Measurements from ENCODE around the gene NCOR2. TPM values are rescaled to one million over a fixed set of nuclear protein-coding genes. Genes with fewer than 3 reads are reported as not detected.

NCOR2 gene
- total RNA-seq, 4 donors from 2014 or later: 72.1 to 460 (median 119) TPM

DNA sequence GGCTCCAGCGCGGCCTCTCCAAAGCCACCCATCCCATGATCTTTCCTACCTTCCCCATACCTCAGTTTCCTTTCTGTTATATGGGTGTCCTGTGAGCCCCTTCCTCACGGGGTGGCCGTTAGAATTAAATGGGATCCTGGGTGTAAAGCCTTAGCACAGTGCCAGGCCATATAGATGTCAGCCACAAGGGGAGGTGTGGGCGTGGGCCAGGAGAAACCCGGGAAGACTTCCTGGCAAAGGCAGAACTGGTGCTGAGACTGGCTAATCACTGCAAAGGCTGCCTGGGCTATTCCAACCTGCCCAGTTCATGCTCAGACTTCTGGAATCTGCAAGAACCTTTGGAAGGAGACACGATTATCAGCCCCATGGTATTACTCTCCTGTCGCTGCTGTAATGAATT is 11.0 kb upstream of the NCOR2 start:
- intact Hi-C loops (cut with DNase I; ENCODE audit: low total_unique reads): no loop called here
- TF ChIP-seq POLR2A (IDR thresholded peaks at IDR 0.05): no peak
- no peak for TF ChIP-seq POLR2AphosphoS5 (IDR thresholded peaks at IDR 0.05)
- no peak for TF ChIP-seq CTCF (IDR thresholded peaks at IDR 0.05)
- no peak for TF ChIP-seq EP300 (IDR thresholded peaks at IDR 0.05; ENCODE audit: low read depth)
- no peak overlapping the region for H3K27ac ChIP-seq
- H3K9me3 ChIP-seq: no peaks in the 10 kb centered on the region
- in situ Hi-C loops (cut with MboI; ENCODE audit: low pct_ligation_motif_present in 1 of 4, low pct_unique_long_range_greater_than_20kb in 1 of 4, low sequenced_read_pairs in 3 of 4): loop anchor here in 2 of 4 donors (10.0 to 25.0 kb wide), 2 partner anchors 184 to 186 kb away; no protein-coding TSS in a partner anchor
- DNase-seq: no peak
- no peaks in the 10 kb centered on the region for H3K36me3 ChIP-seq
- H3K27me3 ChIP-seq: no peaks in the 10 kb centered on the region
- peaks cover 0 to 5% (median 3%) of the 10 kb centered on the region in 4 donors for H3K4me1 ChIP-seq
- no peak overlapping the region for H3K4me3 ChIP-seq
- 91% methylated on average over 8 of the region's 8 CpGs; no CpG with 5 or more reads in 1 of the 2 donors for WGBS, 2 donors (ENCODE audit: low coverage in 1 of 2)

DNA sequence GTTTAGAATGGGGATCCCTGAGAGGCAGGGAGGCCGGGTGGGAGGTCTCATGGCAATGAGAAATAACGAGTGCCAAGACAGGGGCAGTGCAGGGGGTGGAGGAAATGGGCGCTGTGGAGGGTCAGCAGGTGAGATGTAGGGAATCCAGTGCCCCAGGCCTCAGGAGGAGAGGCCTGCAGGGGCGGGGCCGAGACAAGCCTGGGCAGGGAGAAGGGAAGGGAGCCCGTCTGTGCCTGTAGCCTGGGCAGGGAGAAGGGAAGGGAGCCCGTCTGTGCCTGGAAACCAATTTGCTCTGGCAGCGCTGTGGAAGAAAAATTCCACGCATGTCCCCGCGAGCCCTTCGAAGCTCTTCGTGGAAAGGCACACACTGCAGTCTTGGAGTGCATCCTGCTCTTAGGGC is 10.6 kb upstream of the NCOR2 start:
- TF ChIP-seq EP300 (IDR thresholded peaks at IDR 0.05; ENCODE audit: low read depth) (no peak), POLR2AphosphoS5 (IDR thresholded peaks at IDR 0.05) (no peak), CTCF (IDR thresholded peaks at IDR 0.05) (no peak), POLR2A (IDR thresholded peaks at IDR 0.05) (no peak)
- WGBS, 2 donors (ENCODE audit: low coverage in 1 of 2): 82 to 83% methylated on average over 5 to 13 of the region's 13 CpGs
- Histone ChIP-seq H3K36me3 (no peaks in the 10 kb centered on the region), H3K4me1 (peaks cover 0 to 5% (median 3%) of the 10 kb centered on the region in 4 donors), H3K4me3 (no peak overlapping the region), H3K27ac (no peak overlapping the region), H3K27me3 (no peaks in the 10 kb centered on the region), H3K9me3 (no peaks in the 10 kb centered on the region)
- intact Hi-C loops (cut with DNase I; ENCODE audit: low total_unique reads): no loop called here
- in situ Hi-C loops (cut with MboI; ENCODE audit: low pct_ligation_motif_present in 1 of 4, low pct_unique_long_range_greater_than_20kb in 1 of 4, low sequenced_read_pairs in 3 of 4): loop anchor here in 2 of 4 donors (10.0 to 25.0 kb wide), 2 partner anchors 184 to 187 kb away; no protein-coding TSS in a partner anchor
- DNase-seq: no peak

DNA sequence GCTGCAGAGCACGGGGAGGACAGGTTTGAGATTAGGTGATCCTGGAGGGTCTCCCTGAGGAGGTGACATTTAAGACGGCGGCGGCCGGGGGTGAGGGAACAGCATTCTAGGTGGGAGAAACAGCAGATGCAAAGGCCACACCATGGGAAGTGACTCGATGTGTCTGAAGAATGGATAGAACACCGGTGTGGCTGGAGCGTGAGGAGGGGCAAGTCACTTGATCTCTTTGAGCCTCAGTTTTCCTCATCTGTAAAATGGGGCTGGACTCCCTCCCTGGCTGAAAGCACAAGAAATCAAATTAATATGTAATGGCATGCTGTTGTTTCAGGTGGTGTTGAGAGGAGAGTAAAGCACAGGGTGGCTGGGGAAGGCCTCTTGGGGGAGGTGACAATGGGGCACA is 10.0 kb upstream of the NCOR2 start:
- Histone ChIP-seq H3K36me3 (no peaks in the 10 kb centered on the region), H3K27me3 (no peaks in the 10 kb centered on the region), H3K9me3 (no peaks in the 10 kb centered on the region), H3K4me3 (no peak overlapping the region), H3K27ac (no peak overlapping the region), H3K4me1 (peaks cover 0 to 5% (median 2%) of the 10 kb centered on the region in 4 donors)
- TF ChIP-seq POLR2AphosphoS5 (IDR thresholded peaks at IDR 0.05) (no peak), CTCF (IDR thresholded peaks at IDR 0.05) (no peak), POLR2A (IDR thresholded peaks at IDR 0.05) (no peak), EP300 (IDR thresholded peaks at IDR 0.05; ENCODE audit: low read depth) (no peak)
- DNase-seq: no peak
- in situ Hi-C loops (cut with MboI; ENCODE audit: low pct_ligation_motif_present in 1 of 4, low pct_unique_long_range_greater_than_20kb in 1 of 4, low sequenced_read_pairs in 3 of 4): loop anchor here in 2 of 4 donors (10.0 to 25.0 kb wide), 2 partner anchors 185 to 187 kb away; no protein-coding TSS in a partner anchor
- WGBS, 2 donors (ENCODE audit: low coverage in 1 of 2): 90% methylated on average over 8 of the region's 8 CpGs; no CpG with 5 or more reads in 1 of the 2 donors
- intact Hi-C loops (cut with DNase I; ENCODE audit: low total_unique reads): no loop called here

GRCh38 chr12:124576061-124576650 is 8.7 kb upstream of the NCOR2 start:
- DNase-seq: no peak
- in situ Hi-C loops (cut with MboI; ENCODE audit: low pct_ligation_motif_present in 1 of 4, low pct_unique_long_range_greater_than_20kb in 1 of 4, low sequenced_read_pairs in 3 of 4) (loop anchor here in 2 of 4 donors (10.0 to 25.0 kb wide), 2 partner anchors 186 to 189 kb away; no protein-coding TSS in a partner anchor), intact Hi-C loops (cut with DNase I; ENCODE audit: low total_unique reads) (no loop called here)
- H3K9me3 ChIP-seq: no peaks in the 10 kb centered on the region
- WGBS, 2 donors (ENCODE audit: low coverage in 1 of 2): 96 to 100% methylated on average over 1 to 8 of the region's 8 CpGs
- no peak overlapping the region for H3K27ac ChIP-seq
- no peaks in the 10 kb centered on the region for H3K27me3 ChIP-seq
- TF ChIP-seq CTCF (IDR thresholded peaks at IDR 0.05) (no peak), EP300 (IDR thresholded peaks at IDR 0.05; ENCODE audit: low read depth) (no peak), POLR2AphosphoS5 (IDR thresholded peaks at IDR 0.05) (no peak), POLR2A (IDR thresholded peaks at IDR 0.05) (no peak)
- H3K4me3 ChIP-seq: no peak overlapping the region
- peaks cover 0 to 5% (median 0%) of the 10 kb centered on the region in 4 donors for H3K4me1 ChIP-seq
- H3K36me3 ChIP-seq: no peaks in the 10 kb centered on the region

All from transverse colon (tissue), 4 donors.